Right lung (tissue), 5 donors: Measurements from ENCODE around the gene SELENOI. TPM values are rescaled to one million over a fixed set of nuclear protein-coding genes. Genes with fewer than 3 reads are reported as not detected.
"Not testable (repeated sequence)": the region's sequence is repeated elsewhere in the genome, so short reads cannot be mapped to it uniquely, and the experiment has no call there.

ENCODE experiments used
- DNase-seq, 2 donors: peaks; one replicate each; pipeline ENCODE4 v3.0.0-alpha.2; 2013
- polyA plus RNA-seq, 5 donors: library from polyadenylated mRNA; unstranded; fragments of 120-200 nt; gene quantifications; one replicate each; pipeline versions ENCODE4 v1.2.1 to v1.2.3, GENCODE V29; 2013; ENCODE audit warnings: inconsistent platforms in 1 of 5, low replicate concordance in 1 of 5; ENCODE audit not compliant: insufficient read length in 5 of 5, insufficient read depth in 1 of 5

Gene SELENOI
- polyA plus RNA-seq, 5 donors = 11.5 to 19.6 (median 17.3) TPM

DNA sequence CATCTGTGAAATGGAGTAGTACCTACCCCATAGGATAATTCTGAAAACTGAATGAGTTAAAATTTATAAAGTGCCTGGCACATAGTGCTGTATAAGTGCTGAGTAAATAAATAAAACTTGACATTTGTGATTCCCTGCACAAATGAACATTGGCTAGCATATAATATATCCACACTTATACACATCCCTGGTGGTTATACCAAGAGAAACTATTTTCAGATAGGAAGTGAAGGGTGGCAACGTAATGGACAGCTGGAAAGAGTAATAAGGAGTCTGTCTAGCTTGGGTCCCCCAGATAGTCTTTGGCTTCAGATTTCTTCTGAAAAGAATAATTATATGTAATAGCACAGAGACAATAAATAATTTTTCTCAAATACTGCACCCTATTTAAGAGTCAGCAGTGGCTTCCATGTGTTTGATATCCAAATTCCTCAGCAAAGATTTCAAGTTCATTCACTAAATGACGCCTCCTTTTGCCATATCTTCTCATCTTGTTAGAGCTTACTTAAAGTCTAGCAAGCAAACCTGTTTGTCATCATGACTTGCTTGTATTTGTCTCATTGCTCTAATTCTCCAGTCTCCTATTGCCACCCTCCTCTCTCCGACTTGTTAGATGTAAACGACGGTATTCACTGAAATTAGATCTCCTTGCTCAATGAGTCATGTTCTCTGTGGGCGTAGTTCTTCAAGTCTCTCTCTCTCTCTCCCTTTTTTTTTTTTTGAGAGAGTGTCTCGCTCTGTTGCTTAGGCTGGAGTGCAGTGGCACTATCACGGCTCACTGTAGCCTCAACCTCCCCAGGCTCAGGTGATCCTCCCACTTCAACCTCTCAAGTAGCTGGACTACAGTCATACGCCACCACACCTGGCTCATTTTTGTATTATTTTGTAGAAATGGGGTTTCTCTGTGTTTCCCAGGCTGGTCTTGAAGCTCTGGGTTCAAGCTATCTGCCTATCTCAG lies 9.4 kb downstream of the SELENOI start:
- DNase-seq = no peak

DNA sequence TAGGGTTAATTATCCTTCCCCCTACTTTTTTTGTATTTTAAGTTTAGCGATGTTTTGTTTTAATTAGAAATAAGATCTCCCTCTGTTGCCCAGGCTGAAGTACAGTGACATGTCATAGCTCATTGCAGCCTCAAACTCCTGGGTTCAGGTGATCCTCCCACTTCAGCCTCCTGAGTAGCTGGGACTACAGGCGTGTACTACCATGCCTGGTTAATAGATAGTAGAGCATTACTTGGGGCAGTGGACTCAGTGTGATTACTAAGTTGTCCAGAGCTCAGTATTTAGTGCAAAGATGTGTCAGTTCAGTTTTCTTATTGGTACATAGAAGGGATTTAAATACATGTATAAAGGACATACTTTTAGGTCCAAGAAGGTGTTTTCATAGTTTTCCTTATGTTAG lies 10.2 kb downstream of the SELENOI start:
- no peak for DNase-seq

DNA sequence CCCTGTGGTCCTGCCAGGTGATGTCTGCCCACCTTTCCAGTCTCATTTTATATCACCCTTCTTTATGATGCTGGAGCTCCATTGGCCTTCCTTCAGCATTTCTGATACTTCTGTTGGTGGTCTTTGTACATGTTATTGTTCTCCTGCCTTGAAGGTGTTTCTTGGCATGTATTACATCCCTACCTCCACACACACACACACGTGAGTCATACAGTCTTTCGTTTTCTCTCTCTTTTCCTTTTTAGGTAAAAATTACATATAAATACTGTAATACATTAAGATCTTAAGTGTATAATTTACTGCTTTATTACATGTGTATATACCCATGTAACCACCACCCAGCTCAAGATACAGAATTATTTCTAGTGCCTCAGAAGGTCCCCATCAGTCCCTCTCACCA lies 10.8 kb downstream of the SELENOI start:
- no peak for DNase-seq

DNA sequence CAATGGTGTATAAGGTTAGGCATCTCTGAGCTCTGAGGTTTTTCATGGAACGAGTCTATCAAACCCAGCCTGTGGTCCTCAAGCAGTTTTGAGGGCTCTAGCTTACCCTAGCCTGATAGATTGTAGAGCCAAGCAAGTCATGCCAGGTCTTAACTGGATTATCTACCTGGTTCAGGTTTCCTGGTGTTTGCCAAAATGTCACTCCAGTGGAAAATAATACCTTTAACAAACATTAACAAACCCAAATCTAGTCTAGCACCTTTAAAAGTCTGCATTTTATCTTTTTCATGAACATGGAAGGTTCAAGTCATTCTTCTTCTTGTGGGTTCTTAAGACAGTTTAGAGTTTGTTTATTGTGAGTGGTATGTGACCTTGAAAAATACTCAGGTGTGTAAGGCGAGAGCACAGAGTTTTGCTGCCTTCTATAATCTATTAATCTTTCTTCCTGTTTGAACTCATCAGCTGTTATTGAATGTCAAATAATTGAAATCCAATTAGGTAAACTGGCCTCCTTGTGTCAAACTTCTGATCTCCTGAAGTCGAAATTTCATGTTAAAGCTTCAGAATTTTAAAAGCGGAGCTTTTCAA lies 14.0 kb downstream of the SELENOI start:
- DNase-seq = no peak

DNA sequence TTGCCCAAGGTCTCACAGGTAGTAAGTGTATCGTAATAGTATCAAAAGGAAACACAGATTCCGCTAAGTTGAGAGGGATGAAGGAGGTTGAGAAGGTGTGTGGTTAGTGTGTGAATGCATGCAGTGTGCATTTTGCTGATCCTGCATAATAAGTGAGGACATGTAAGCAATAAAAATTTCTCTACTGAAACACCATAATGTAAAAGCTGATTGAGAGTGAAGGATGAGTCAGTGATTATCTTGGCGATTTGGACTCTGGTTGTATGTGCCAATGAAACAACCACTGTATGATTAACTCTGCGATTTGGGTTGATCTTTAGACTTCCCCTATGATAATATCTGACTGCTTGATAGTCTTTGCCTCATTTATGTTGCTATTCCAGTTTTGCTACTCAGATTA lies 17.4 kb downstream of the SELENOI start:
- no peak for DNase-seq

DNA sequence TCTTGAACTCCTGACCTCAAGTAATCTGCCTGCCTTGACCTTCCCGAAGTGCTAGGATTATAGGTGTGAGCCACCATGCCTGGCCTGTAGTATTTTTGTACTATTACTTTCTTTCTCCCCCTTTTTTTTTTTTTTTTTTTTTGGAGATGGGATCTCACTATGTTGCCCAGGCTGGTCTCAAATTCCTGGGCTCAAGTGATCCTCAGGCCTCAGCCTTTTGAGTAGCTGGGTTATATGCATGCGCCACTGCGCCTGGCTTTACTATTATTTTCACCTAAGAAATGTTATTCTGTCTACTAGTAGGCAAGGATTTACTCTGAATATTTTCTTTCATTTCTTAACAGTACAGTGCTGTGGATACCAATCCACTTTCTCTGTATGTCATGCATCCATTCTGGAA lies 18.0 kb downstream of the SELENOI start:
- no peak for DNase-seq

DNA sequence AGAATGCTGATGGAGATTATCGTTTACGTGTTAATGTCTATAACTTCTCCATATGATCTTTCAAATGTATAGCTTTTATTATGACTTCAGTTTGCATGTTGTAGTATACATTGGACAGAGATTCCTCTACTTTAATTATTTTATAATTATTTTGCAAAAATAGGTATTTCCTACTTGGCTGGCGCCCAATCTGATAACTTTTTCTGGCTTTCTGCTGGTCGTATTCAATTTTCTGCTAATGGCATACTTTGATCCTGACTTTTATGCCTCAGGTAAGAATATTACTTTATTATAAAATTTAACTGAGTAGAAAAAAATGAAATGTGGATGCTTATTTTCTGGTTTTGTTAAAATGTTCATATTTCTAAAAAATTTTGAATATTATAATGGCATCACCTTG lies 18.7 kb downstream of the SELENOI start:
- DNase-seq = no peak

DNA sequence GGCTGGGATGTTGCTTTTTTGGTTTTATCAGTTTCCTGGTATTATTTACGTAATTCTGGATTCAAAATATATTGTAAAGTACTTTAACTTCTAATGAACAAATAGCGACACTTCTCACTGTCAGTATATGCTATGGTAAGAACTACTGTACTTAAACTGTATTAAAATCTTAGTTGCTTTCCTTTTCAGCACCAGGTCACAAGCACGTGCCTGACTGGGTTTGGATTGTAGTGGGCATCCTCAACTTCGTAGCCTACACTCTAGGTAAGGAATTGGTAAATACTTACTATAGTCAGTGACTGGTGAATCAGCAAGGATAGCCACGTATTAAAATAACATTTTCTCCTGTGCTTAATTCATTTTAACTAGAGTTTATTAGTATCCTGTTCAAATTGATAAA lies 21.0 kb downstream of the SELENOI start:
- DNase-seq = no peak

DNA sequence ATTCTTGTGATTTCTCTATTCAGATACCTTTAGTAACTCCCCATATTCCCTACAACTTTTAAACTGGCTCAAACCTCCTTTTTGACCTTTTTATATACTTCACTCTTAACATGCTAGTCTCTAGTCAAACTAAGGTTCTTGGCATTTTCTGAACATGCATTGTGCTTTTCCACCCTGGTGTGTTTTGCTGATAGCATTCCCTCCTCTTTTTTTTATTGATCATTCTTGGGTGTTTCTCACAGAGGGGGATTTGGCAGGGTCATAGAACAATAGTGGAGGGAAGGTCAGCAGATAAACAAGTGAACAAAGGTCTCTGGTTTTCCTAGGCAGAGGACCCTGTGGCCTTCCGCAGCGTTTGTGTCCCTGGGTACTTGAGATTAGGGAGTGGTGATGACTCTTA lies 23.7 kb downstream of the SELENOI start:
- DNase-seq = not testable (repeated sequence)

DNA sequence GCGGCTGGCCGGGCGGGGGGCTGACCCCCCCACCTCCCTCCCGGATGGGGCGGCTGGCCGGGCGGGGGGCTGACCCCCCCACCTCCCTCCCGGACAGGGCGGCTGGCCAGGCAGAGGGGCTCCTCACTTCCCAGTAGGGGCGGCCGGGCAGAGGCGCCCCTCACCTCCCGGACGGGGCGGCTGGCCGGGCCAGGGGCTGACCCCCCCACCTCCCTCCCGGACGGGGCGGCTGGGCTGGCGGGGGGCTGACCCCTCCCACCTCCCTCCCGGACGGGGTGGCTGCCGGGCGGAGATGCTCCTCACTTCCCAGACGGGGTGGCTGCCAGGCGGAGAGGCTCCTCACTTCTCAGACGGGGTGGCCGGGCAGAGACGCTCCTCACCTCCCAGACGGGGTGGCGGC lies 25.0 kb downstream of the SELENOI start:
- DNase-seq = not testable (repeated sequence)

DNA sequence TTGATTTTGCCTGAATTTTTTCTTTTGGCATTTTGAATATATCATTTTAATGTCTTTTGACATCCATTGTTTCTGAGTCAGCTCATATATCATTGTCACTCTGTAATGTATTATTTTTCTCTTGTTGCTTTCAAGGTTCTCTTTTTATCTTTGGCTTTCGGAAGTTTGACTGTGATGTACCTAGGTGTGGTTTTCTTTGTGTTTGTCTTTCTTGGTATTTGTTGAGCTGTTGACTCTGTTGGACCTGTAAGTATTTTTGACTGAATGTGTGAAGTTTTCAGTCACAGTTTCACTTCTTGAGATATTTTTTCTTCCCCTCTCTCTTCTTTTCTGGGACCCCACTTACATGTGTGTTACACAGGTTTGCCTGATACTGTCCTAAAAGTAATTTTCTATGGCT lies 30.9 kb downstream of the SELENOI start:
- DNase-seq = no peak

DNA sequence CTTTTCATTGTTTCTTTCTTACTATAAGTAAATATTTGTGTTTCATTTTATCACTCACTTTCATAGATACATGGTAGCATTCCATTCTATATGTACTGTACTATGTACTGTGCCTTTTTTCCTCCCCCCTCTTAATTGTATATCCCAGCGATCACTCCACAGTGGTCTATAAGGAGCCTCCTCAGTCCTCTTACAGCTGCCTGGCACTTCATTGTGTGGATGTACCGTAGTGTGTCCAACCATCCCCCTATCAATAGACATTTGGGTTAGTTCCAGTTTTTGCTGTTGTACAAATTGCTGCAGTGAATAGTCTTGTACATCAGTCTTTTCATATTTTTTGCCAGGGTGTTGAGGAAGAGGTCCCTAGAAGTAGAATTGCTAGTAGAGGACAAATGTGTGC lies 34.3 kb downstream of the SELENOI start:
- no peak for DNase-seq

DNA sequence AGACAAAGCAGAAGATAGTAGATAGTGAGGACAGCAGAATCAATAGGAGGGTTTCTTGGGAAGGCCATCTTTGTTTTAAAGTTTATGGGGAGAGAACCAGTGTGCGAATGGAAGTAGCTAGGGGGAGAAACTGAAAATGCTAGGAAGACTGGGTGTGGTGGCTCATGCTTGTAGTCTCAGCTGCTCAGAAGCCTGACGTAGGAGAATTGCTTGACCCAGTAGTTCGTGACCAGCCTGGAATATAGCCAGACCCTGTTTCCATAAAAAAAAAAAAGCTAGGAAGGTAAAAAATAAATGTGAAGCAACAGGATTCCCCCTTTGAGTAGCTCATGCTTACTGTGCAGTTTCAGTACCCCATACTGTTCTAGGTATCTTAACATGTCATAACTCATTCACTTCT lies 36.6 kb downstream of the SELENOI start:
- no peak for DNase-seq

DNA sequence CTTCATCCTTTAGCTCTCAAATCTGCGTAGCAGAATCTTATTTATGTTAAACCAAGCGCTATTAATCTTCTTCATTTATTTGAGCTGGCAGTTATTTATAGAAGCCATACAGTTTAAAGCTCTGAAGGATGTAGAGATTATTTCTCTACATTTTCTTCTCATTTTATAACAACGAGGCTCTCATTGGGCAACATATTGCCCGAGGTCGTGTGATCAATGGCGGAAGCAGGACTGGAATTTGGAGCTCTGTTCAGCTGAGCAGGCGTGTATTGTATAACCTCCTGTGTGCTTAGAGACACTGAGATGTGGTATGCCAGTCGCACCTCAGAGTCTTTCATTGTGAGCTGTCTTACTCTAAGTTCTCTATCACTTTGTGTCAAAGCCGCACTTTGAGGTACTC lies 38.2 kb downstream of the SELENOI start:
- no peak for DNase-seq

DNA sequence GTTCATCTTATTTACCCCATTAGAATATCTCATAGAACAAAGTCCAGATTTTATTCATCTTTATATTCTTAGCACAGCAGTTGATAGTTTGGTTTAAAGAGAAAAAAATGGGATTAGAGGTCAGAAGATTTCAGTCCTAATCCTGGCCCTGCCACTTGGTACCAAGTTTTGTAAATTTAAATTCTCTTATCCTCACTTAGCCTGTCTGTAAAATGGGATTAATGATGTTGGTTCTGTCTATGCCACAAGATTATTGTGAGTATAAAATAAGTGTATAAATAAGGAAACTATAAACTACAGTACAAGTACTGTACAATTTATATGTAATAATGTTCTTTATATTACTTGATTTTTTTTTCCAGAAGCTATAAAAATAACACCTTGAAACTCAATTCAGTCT lies 38.7 kb downstream of the SELENOI start:
- DNase-seq = no peak

DNA sequence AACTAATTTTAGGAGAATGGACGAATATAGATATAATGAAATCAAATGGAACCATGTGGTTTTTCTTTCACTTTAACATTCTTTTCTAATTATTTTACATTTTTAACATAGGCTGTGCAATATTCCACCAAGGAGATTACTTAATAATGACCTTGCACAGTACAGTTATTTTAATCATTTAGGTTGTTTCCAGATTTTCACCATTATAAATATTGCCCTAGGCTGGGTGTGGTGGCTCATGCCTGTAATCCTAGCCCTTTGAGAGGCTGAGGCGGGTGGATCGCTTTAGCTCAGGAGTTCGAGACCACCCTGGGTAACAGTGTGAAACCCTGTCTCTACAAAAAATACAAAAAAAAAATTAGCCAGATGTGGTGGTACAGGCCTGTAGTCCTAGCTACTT lies 41.2 kb downstream of the SELENOI start:
- DNase-seq = no peak

DNA sequence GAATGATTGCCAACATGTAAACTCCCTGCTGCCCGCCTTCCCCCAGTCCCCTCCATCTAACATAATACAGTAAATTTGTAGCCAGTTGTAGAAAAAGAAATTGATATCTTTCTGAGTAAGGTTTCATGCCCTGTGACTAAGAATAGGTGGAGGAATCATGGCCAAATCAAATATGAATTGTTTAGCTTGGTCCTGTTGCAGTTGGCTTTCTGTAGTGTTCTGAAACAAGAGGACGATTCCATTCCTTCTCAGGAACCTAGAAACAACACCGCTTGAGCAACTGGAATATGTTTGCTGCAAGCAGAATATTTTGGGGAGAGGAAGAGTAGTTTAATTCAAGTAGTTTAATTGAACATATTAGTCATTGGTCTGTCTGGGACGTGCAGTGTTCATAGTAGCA lies 48.8 kb downstream of the SELENOI start:
- no peak for DNase-seq

DNA sequence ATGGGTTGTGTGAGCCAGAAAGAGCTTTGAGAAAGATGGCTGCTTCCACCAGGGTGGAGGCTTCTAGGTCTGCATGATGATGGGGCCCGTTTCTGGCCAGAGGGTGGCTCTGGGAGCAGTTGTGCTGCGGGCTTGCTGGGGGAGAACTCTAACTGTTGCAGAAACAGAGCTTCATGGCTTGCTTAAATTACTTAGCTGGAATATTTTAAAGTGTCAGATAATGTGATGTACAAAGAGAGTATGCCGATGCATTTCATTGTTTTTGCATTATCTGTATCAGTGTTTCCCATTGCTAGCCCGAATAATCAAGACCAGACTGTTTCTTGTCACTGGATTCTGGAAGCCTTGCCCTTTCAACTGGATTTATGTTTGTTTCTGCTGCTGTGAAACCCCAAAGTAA lies 49.5 kb downstream of the SELENOI start:
- DNase-seq = no peak

DNA sequence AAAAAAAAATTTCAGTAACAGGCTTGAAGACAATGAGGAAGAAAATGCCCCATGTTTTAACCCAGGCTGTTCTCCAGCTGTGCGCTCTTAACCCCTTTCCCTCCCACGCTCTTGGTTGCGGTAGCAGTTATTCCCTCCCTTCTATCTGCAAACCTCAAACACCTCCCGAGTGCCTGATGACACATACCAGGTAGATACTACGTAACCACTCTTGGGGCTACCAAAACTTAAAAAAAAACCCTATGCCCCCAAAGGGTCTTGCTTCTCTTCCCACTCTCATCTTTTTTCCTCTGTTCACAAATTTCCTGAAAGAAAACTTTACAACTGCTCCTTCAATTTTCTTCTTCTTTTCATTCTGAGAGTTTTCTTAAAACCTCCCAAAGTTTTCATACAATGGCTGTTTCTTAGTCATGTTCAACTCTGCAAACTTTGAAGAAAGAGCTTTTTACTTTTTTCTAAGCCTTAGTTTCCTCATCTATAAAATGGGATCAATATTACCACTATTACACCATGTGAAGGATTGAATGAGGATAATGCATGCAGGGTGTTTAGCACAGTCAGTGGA lies 50.9 kb downstream of the SELENOI start:
- DNase-seq = no peak

DNA sequence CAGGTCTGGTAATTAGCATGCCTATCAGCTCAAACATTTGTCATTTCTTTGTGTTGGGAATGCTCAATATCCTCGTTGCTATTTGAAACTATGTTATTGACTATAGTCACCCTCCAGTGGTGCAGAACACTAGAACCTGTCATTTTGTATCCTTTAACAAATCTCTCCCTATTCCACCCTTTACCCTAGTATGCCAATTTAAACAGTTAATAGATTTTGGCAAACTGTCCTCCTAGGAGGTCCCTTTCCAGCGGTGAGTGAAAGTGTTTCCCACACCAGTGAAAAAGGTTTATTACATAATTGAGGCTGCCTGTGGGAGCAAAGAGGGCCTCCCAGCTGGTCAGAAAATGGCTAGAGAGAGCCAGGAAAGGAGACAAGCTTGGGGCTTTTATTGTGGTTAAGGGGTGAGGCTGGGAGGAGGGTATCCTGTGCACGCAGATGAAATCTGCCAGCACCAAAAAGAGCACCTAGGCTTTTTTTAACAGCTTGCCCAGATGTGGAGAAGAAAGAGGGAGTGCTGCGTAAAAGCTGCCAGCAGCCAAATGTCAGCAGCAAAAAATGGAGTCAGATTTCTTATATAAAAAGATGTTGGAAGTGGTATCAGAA lies 53.9 kb downstream of the SELENOI start:
- DNase-seq = no peak

DNA sequence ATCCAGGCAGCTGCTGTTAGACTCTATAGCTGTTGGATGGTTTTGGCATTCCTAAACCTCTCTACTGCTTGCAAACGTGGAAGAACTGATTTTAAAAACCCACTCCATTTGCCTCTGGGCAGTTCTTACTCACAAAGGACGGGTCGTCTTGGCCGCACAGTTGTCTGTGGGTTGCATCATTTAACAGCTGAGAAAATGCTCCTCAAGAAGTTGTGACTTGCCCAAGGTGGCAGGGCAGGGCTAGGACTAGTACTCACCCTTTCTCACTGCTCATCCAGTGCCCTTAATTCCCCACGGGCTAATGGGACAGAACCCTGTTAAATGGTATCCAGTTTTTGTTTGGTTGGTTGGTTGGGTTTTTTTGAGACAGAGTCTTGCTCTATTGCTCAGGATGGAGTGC lies 54.8 kb downstream of the SELENOI start:
- no peak for DNase-seq

DNA sequence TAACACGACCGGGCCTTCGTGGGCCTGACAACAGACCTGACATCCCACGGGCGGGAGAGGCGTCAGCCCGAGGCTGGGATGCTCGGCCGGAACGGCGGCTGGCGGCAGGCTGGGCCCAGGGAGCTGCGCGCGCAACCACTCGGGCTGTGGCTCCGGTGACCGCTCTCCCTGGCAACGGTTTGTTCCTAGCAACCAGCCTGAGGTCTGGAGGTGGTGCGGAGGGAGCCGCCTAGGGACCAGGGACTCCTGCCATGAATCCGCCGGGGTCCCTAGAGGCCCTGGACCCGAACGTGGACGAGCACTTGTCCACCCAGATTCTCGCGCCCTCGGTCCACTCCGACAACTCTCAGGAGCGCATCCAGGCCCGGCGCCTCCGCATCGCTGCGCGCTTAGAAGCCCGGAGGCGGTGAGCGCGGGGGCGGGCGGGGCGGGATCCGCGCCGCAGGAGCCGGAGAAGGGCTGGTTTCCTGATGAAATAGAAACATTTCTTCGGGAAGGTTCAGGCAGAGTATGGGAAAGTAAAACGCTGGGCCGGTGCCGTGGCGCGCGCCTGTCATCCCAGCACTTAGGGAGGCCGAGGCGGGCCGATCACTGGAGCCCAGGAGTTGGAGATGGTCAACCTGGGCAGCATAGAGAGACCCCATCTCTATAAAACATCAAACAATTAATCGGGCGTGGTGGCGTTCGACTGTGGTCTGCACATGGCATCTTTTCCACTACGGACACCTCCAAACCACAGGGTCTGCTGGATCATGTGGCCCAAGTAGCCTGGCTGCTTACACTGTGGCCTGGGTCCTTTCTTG lies 56.0 kb downstream of the SELENOI start, which contains the start of gene DRC1:
DRC1 (plus strand) TSS at position 182 of the 803 bp plus-strand sequence; CDS start at position 252, 70 bp downstream.
- peak; percentile 64 to 71 for DNase-seq
